Fibroblast of mammary gland (primary cell): ENCODE results near the gene GABRB2.

Experiments
- DNase-seq: peaks from one replicate; pipeline ENCODE4 v3.0.0-alpha.2; 2010; ENCODE audit warnings: low read depth
- H3K4me3 ChIP-seq: 2 replicates; pipeline ENCODE4 v1.5.1; 2011; ENCODE audit warnings: low read depth, mild to moderate bottlenecking, low read length, moderate library complexity; ENCODE audit not compliant: control insufficient read depth
- CTCF ChIP-seq: conservative IDR thresholded peaks from 2 replicates; pipeline ENCODE4 v1.5.1; 2011; ENCODE audit warnings: low read depth, low read length, inconsistent platforms; ENCODE audit not compliant: control insufficient read depth, insufficient read depth

GABRB2 gene

GRCh38 chr5:161412792-161413191, 133.7 kb downstream of the GABRB2 start:
- no peak for TF ChIP-seq CTCF
- no peak for DNase-seq
- H3K4me3 ChIP-seq: no peak overlapping the region

- no peak for TF ChIP-seq CTCF
- no peak overlapping the region for H3K4me3 ChIP-seq
- peak; percentile 10 for DNase-seq
Measured at GRCh38 chr5:161411156-161411555, 135.4 kb downstream of the GABRB2 start.

- DNase-seq: peak; percentile 3
- H3K4me3 ChIP-seq: no peak overlapping the region
- TF ChIP-seq CTCF: no peak
Measured at GRCh38 chr5:161410640-161411039, 135.9 kb downstream of the GABRB2 start.

GRCh38 chr5:161409471-161409870, 137.1 kb downstream of the GABRB2 start:
- no peak for DNase-seq
- no peak for TF ChIP-seq CTCF
- H3K4me3 ChIP-seq: no peak overlapping the region

- no peak overlapping the region for H3K4me3 ChIP-seq
- TF ChIP-seq CTCF: no peak
- no peak for DNase-seq
Measured at GRCh38 chr5:161406880-161407279, 139.6 kb downstream of the GABRB2 start.

- H3K4me3 ChIP-seq: no peak overlapping the region
- TF ChIP-seq CTCF: no peak
- DNase-seq: no peak
Measured at GRCh38 chr5:161403996-161404395, 142.5 kb downstream of the GABRB2 start.

GRCh38 chr5:161403121-161403520, 143.4 kb downstream of the GABRB2 start:
- no peak for TF ChIP-seq CTCF

More at GRCh38 chr5:161403121-161403520, 143.4 kb downstream of the GABRB2 start:
- no peak for DNase-seq
- H3K4me3 ChIP-seq: no peak overlapping the region
